Mesodermal cell (in vitro differentiated cells): ENCODE results near the gene ZMYND19.
"Not testable (repeated sequence)": the region's sequence is repeated elsewhere in the genome, so short reads cannot be mapped to it uniquely, and the experiment has no call there.

ENCODE experiments used
- H3K27ac ChIP-seq: 2 replicates; pipeline ENCODE4 v1.7.0; 2013; ENCODE audit warnings: mild to moderate bottlenecking, low read depth, low read length, moderate library complexity; ENCODE audit not compliant: severe bottlenecking
- H3K36me3 ChIP-seq: 2 replicates; pipeline ENCODE4 v1.7.1; 2013; ENCODE audit warnings: mild to moderate bottlenecking, low read length, moderate library complexity; ENCODE audit not compliant: control insufficient read depth, insufficient read depth
- H3K4me1 ChIP-seq: one replicate; pipeline ENCODE4 v1.7.1; 2013; ENCODE audit warnings: mild to moderate bottlenecking, low read length; ENCODE audit not compliant: insufficient read depth, control insufficient read depth, poor library complexity, severe bottlenecking
- H3K4me3 ChIP-seq: 2 replicates; pipeline ENCODE4 v1.7.0; 2013; ENCODE audit warnings: low read length, control low read depth, mild to moderate bottlenecking; ENCODE audit not compliant: insufficient read depth, poor library complexity, severe bottlenecking; ENCODE audit errors: extremely low read depth
- H3K9me3 ChIP-seq: 2 replicates; pipeline ENCODE4 v1.7.1; 2013; ENCODE audit warnings: mild to moderate bottlenecking, low read length, moderate library complexity; ENCODE audit not compliant: control insufficient read depth
- WGBS, 2 experiments: methylation state at CpG; one replicate each; pipeline ENCODE4 v1.1.5; 2013; ENCODE audit warnings: missing lambda C conversion rate in 2 of 2; ENCODE audit not compliant: insufficient coverage in 2 of 2; 5-methylcytosine and 5-hydroxymethylcytosine counted together

The ZMYND19 gene

DNA sequence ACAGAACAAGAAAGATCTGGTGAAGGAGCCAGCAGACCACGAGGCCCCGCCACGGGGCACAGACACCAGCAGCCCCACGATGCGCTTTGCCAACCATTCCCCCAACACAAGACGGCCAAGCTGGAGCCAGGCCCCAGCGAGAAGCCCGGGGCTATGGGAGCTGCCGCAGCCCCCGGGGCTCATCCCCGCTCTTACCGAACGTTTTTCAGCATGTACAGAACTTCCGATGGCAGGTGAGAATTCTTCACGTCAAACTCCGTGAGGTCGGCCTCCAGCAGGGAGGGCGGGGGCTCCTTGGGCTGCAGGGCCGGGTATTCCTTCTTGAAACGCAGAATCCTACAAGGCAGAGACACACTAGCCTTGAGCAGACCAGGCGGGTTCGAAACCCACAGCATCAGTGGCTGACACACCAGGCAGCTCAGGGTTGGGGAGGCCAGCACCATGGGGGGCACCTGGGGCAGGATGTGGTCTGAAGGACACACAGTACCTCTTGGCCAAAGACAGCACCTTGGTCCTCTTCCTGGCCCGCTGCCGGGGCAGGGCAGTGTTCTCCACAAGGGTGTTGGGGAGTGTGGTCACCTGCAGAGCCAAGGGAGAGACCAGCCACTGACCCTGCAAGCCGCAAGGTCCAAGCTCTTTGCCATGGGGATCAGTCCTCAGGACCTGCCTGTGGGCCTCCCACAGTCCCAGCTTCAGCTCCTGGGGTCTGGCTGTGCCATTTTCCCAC is 46.9 kb downstream of the ZMYND19 start:
- H3K36me3 ChIP-seq, result no peaks in the 10 kb centered on the region
- H3K9me3 ChIP-seq, result peaks cover 6% of the 10 kb centered on the region
- peaks cover 15% of the 10 kb centered on the region for H3K4me1 ChIP-seq
- H3K27ac ChIP-seq, result no peak overlapping the region
- no peak overlapping the region for H3K4me3 ChIP-seq
- 95 to 96% methylated on average over 19 to 25 of the region's 25 CpGs for WGBS, 2 experiments

DNA sequence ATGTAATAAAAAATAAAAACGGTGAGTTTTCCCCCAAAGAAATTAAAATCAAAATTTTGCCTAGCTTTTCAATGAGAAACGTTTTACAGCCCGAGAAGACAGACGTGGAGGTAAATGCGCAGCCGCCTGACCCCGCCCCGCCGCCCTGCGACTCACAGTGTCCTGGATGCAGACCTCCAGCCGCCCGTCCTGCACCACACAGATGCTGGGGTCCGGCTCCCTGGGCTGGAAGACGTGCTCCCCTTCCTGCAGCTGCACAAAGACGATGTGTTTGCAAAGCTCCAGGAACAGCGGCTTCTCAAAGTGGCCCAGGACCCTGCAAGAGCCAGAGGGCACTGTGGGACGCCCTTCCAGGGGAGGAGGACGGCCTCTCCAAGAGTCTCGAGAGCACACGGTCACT is 47.8 kb downstream of the ZMYND19 start:
- H3K4me3 ChIP-seq, result no peak overlapping the region
- 93 to 95% methylated on average over 19 of the region's 20 CpGs for WGBS, 2 experiments

DNA sequence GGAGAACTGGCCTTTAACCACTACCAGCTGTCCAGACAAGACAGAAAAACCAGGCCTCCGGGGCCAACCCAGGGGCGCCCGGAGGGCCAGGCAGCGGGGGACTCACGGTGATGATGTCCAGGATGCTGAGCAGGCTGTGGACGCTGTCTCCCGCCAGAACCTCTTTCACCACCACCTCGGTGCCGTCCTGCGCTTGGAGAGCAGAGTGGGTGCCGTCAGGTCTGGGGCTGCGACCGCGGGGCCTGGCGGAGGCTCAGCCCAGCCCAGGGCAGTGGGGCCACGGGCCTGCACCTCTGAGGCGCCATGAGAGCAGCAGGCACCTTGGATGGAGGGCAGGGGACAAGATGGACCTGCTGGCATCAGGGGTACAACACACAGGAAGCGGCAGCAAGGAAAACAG is 49.8 kb downstream of the ZMYND19 start:
- WGBS, 2 experiments, result 91 to 95% methylated on average over 18 of the region's 18 CpGs
- no peak overlapping the region for H3K4me3 ChIP-seq
- no peaks in the 10 kb centered on the region for H3K36me3 ChIP-seq
- no peak overlapping the region for H3K27ac ChIP-seq
- no peaks in the 10 kb centered on the region for H3K9me3 ChIP-seq
- H3K4me1 ChIP-seq, result peaks cover 15% of the 10 kb centered on the region

More for the DNA sequence above, 47.8 kb downstream of the ZMYND19 start:
- peaks cover 15% of the 10 kb centered on the region for H3K4me1 ChIP-seq
- H3K9me3 ChIP-seq, result peaks cover 6% of the 10 kb centered on the region
- H3K36me3 ChIP-seq, result no peaks in the 10 kb centered on the region
- no peak overlapping the region for H3K27ac ChIP-seq

DNA sequence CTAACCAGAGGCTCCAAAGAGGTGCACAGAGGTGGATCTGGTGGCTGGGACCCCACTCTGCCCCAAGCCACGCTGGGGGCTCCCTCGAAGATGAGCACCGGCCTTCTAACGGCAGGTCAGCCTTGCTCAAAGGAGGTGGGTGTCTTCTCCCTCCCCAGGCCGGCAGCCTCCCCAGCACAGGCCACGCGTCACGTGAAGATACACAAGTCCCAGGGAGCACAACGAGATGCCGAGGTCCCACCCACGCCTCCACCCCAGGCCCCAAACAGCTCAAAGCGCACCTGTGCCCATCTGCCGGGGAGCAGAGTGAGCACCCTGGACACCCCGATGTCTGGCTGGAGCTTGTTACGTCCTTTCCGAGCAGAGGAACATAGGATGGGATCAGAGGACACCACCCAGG is 52.3 kb downstream of the ZMYND19 start:
- Histone ChIP-seq H3K27ac (no peak overlapping the region), H3K4me1 (peaks cover 11% of the 10 kb centered on the region), H3K36me3 (no peaks in the 10 kb centered on the region), H3K9me3 (no peaks in the 10 kb centered on the region), H3K4me3 (no peak overlapping the region)
- WGBS, 2 experiments, result 95 to 97% methylated on average over 13 to 16 of the region's 16 CpGs

DNA sequence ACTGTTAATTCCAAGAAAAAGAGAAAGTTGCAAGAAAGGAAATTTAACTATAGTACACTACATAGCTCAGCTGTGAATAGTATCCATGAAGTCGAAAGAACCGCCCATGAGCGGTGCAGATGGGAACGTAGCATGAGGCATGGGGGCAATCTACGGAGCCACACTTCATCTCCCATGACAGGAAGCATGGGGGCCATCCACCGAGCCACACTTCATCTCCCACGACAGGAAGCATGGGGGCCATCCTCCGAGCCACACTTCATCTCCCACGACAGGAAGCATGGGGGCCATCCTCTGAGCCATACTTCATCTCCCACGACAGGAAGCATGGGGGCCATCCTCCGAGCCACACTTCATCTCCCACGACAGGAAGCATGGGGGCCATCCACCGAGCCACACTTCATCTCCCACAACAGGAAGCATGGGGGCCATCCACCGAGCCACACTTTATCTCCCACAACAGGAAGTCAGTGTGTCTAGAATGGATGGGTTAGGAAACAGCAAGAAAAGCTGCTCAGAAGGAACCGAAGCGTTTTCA is 53.6 kb downstream of the ZMYND19 start:
- H3K36me3 ChIP-seq, H3K4me3 ChIP-seq: not testable (repeated sequence)
- WGBS, 2 experiments, result 96 to 97% methylated on average over 10 of the region's 16 CpGs

DNA sequence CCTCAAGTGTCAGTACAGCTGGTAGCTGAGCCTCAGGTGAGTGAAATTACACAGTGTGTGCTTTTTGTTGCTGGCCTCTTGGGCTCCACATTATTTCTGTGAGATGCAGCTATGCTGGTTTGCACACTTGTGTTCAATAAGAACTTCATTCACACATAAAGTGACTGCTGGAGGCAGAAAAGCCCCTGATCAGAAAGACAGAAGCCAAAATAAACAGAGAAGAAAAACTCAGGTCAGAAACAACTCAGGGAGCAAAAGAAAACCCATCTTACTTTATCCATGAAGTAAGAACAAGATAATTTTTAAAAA is 55.2 kb downstream of the ZMYND19 start:
- Histone ChIP-seq H3K36me3 (no peaks in the 10 kb centered on the region), H3K9me3 (no peaks in the 10 kb centered on the region), H3K4me1 (no peaks in the 10 kb centered on the region), H3K27ac (no peak overlapping the region), H3K4me3 (no peak overlapping the region)

More for the DNA sequence above, 53.6 kb downstream of the ZMYND19 start:
- not testable (repeated sequence) for H3K27ac ChIP-seq, H3K9me3 ChIP-seq
- H3K4me1 ChIP-seq, result peaks cover 10% of the 10 kb centered on the region

DNA sequence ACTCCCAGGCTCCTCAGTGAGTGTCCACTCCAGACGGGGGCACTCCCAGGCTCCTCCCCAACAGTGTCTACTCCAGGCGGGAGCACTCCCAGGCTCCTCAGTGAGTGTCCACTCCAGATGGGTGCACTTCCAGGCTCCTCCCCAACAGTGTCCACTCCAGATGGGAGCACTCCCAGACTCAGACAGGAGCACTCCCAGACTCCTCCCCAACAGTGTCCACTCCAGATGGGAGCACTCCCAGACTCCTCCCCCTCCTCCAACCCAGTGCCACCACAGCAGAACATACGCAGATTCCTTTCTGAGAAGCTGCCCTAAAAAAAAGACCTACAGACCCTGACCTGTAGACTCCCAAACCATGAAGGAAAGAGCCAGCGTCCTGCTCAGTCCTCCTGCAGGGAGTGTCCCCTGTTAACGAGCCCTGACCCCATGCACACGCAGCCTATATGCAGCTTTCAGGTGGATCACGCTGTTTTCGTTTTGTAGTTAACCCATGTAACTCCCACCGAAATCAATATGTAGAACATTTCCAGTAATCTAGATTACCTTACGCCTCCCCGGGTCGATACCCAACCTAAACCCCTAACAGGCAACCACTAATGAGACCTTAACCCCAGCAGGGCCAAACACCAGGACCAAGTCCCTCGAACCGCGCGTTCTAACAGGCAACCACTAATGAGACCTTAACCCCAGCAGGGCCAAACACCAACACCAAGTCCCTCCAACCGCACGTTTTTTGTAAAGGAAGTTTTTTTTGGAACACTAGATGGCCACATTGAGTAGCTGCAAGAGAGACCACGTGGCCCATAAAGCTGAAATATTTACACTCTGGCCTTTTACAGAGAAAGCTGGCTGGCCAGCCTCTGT is 55.8 kb downstream of the ZMYND19 start:
- H3K9me3 ChIP-seq, result no peaks in the 10 kb centered on the region
- no peak overlapping the region for H3K4me3 ChIP-seq
- 72 to 82% methylated on average over 13 to 14 of the region's 19 CpGs for WGBS, 2 experiments
- no peak overlapping the region for H3K27ac ChIP-seq
- no peaks in the 10 kb centered on the region for H3K4me1 ChIP-seq
- no peaks in the 10 kb centered on the region for H3K36me3 ChIP-seq

DNA sequence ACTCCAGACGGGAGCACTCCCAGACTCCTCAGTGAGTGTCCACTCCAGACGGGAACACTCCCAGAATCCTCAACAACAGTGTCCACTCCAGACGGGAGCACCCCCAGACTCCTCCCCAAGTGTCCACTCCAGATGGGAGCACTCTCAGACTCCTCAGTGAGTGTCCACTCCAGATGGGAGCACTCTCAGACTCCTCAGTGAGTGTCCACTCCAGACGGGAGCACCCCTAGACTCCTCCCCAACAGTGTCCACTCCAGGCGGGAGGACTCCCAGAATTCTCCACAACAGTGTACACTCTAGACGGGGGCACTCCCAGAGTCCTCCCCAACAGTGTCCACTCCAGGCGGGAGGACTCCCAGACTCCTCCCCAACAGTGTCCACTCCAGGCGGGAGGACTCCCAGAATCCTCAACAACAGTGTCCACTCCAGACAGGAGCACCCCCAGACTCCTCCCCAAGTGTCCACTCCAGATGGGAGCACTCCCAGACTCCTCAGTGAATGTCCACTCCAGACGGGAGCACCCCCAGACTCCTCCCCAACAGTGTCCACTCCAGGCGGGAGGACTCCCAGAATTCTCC is 57.3 kb downstream of the ZMYND19 start:
- not testable (repeated sequence) for H3K4me1 ChIP-seq, H3K27ac ChIP-seq, H3K4me3 ChIP-seq, H3K36me3 ChIP-seq, H3K9me3 ChIP-seq
- 92% methylated on average over 6 to 10 of the region's 10 CpGs for WGBS, 2 experiments
